CD4-positive, alpha-beta T cell treated with Interleukin-15 for 1 hour (primary cell): ENCODE results near the gene MFRP.
A peak's percentile ranks its signal among the peaks of the same experiment; 100 is the strongest.

Experiments used
- DNase-seq: peaks from one replicate; pipeline ENCODE4 v3.0.0-alpha.2; 2020

The MFRP gene

DNA sequence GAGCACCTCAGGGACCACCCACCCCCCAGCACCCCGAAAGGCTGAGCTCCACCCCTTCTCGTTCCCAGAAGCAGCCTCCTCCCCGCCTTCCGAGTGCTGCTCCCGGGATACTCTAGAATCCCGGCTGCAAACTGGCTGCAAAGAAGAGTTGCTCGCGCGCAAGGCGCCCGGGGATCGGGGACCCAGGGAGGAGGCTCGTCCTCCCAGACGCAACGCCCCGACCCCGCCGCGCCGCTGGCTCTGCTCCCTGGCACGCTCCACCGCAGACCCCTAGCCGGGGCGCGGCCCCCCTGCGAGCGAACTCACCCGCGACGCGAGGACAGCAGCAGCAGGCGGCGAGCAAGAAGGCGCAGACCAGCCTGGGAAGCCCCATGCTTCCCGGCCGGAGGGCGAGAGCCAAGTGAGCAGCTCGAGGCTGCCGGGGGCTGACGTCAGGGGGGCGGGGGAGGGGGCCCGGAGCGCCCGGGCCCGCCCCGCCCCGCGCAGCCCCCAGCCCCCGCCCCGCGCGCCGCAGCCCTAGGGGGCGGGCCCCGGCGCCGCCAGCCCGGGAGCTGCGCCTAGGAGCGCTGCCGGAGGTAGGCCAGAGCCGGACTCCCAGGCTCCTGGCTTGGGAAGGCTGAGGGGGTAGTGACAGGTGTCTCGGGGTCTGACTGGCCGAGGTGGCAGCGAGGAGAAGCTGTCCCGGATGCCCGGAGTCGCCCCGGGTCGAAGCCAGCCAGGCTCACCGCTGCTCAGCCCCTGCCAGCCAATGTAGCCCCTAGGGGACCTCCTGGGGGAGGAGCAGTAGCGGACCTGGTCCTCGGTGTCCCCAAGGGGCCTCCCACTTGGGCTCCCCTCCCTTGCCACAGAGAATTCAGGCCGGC is 29.5 kb downstream of the MFRP start, which contains the start of gene MCAM:
MCAM (minus strand) TSS at position 402 of the 863 bp plus-strand sequence; CDS start at position 373, 29 bp downstream.
- DNase-seq: no peak

GRCh38 chr11:119316016-119316728 is 30.3 kb downstream of the MFRP start:
- no peak for DNase-seq

DNA sequence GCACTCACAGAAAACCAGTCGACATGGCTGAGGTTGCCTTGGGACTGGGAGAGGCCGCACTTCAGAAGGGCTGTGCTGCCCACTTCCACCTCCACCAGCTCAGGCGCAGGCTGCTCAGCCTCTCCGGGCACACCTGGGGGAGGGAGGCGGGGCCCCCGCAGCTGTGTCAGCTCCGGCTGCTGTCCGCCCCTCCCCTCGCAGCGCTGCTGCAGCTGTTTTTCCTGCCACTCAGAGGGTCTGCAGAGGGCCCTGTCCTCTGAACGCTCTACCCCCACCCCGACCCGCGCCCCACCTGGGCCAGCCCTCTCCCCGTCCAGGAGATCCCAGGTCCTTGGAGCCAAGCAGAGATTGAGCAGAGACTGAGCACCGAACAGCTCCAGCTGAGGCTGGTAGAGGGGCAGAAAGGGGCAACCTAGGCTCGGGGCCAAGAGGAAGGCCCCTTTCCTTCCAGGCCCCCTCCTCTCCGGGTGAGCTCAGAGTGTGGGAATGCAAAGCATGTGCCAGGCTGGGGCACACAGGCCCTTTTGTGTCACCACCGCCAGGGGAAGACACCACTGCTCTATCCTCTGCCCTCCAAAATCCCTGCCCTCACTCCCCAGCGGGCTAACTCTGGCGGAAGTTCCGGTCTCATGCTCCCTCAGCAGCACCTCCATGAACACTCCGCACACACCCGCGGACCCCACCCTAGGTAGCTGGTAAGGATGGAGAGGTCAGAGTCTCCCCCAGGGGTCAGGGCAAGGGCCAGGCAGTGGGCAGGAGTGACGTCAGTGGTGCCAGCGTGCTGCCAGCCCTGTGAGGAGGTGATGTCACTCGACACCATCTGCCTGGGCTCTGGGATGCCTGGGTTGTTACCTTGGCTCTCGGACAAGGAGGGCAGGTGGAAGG is 31.1 kb downstream of the MFRP start:
- DNase-seq: peak; percentile 45

DNA sequence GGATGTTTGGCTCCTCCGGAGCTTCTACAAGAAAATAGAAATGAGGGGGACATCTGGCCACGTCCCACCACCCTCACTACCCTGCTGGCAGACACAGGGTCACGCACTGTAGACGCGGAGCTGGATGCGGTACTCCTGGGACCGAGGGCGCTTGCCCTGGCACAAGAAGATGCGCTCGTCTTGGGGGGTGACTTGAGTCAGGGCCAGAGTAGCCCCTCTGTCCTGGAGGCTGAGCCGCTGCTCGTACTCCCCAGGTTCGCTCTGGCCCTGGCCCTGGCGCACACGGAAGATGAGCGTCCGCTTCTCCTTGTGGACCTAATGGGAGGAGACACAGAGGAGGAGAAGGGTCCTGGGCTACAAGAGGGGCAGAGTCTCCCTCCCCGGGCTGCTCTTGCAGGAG is 31.8 kb downstream of the MFRP start:
- DNase-seq: no peak

DNA sequence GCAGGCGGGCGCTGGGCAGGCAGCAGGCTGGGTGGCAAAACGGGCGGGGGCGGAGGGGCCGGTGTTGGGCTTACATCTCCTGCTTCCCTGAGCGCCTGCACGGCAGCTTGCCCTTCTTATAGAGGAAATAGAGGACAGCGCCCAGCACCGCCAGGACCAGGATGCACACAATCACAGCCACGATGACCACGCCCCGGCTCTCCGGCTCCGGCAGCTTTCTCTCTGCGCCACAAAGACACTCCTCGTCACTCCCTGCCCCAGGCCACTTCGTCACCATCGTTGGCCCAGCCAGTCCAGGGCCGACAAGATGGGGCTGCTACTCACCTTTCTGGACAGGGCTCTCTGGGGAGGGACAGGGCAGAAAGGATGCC is 35.8 kb downstream of the MFRP start:
- no peak for DNase-seq

DNA sequence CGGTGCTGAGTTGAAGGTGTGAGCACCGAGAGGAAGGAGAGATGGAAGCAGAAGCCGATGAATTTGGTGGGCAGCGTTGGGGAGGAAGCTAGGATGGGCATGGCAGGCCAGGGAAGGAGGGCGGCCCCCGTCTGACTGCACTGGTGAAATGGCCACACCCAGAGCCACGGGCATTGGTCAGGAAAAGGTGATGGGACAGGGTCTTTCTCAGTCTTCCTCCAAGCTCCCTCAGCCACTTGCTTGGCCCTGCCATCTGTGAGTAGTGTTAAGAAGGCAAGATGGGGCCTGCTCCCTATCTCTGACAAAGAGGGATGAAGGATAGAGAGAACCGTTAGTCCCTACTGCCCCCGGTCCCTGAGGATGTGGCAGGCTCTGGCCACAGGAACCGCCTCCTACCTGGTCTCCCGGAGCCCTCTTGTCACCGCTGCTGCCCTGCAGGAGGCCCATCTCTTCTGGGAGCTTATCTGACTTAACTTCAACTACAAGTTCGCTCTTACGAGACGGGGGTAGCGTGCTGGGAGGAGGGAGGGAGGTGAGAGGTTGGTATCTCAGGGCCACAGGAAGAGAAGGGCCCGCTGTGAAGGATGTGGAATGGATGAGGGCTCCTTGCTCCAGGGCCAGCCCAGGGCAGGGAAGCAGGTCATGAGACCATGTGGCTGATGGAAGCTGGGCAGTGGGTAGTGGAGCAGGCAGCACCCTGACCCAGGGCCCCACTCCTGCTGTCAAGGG is 36.4 kb downstream of the MFRP start:
- no peak for DNase-seq

DNA sequence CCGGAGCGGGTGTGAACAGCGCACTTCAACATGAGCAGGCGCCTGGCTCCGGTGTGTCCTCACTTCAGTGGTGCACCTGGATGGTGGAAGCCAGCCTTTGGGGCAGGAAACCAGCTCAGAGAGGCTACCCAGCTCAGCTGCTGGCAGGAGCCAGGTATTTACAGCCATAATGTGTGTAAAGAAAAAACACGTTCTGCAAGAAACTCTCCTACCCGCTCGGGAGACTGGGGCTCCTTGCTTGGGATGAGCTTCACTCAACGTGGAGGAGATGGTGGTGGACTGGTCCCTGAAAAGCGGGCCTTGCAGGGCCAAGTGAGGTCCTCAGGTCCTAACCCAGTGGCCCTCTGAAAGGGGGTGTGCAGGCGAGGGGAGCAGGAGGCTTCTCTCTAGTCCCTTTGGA is 37.1 kb downstream of the MFRP start:
- DNase-seq: no peak

- DNase-seq: no peak
Measured at GRCh38 chr11:119307974-119308373, 38.5 kb downstream of the MFRP start.

DNA sequence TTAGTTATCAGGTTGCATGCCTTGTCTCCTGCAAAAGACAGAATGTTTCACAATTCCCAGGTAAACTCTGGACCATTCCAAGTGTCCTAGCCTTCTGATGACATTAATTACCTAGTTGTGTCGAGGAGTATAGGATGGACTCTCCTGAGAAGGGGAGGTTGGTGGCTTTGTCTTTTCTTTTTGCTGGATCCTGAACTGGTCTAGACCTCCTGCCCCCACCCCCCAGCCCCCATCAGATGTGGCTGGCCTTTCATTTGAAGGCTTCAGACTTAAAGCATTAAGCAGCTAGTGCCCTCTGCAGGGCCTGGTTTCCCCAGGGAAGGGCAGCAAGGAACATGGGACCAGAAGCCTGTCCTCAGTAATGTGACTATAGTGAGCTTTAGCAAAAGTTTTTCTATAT is 39.3 kb downstream of the MFRP start:
- no peak for DNase-seq

- peak; percentile 60 for DNase-seq
Measured at GRCh38 chr11:119306373-119306890, 40.1 kb downstream of the MFRP start.

- DNase-seq: no peak
Measured at GRCh38 chr11:119305556-119306372, 40.7 kb downstream of the MFRP start.

- no peak for DNase-seq
Measured at GRCh38 chr11:119303227-119303718, 43.2 kb downstream of the MFRP start.

DNA sequence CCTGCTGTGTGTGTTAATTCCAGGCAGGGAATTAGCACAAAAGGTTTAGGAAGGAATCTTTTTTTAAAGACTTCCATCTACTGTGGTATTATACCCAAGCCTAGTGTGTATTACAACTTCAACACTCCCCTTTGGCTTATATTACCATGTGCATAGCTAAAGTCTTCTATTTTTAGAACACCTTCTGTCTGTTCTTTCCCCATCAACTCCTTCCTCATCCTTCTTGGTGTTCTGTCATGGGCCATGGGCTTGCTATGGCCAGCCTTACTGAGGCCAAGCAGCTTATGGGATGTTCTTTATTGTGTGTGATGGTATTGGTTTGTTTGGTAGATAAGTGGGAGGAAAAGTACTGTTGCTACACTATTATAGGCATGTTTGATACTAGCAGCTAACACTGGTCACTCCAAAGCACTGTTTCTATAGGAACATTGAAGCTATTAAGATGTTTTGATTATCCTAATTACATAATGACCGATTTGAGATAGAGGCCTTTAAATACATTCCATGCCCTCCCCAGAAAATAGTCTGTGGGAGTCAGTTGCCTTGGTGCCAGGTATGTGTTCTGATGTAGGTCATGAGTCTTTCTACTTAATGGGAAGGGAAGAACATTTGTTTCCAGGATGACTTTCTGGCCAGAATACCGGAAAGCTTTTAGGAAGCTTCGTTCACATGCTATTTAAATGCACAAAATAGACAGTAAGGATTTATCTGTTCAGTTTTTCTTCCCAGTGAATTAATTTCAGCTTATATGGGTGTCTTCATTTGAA is 46.1 kb downstream of the MFRP start:
- no peak for DNase-seq

- DNase-seq: no peak
Measured at GRCh38 chr11:119299416-119299815, 47.1 kb downstream of the MFRP start.

DNA sequence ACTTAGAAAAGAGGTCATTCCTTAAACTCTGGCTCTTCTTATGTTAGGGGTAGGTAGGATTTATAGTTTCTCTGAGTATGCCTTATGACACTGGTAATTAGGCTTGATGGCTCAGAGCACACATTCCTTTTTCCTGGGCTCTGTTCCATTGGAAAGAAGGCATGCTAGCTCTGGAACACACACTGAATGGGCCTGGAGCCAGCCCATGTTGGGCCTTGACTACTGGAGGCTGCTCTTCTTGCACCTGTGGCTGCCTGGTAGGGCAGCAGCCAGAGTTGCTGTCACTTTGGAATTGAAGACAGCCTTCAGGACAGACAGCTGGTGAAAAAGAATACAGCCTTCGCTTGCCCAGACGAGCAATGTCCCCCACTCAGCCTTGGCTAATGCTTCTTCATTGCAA is 47.8 kb downstream of the MFRP start:
- DNase-seq: no peak

- no peak for DNase-seq
Measured at GRCh38 chr11:119297938-119298337, 48.6 kb downstream of the MFRP start.

DNA sequence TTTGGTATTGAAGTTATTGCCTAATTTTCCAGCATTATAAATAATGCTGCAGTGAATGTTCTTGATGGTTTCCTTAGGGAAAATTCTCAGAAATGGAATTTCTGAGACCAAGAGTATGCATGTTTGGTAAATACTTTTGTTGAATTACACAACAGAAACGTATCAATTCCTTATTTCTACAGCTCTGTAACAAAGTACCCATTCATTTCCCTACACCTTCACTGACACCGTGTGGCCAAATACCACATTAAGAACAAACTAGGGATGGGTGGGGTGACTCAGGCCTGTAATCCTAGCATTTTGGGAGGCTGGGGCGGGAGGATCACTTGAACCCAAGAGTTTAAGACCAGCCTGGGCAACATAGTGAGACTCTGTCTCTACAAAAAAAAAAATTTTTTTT is 51.3 kb downstream of the MFRP start:
- DNase-seq: no peak

DNA sequence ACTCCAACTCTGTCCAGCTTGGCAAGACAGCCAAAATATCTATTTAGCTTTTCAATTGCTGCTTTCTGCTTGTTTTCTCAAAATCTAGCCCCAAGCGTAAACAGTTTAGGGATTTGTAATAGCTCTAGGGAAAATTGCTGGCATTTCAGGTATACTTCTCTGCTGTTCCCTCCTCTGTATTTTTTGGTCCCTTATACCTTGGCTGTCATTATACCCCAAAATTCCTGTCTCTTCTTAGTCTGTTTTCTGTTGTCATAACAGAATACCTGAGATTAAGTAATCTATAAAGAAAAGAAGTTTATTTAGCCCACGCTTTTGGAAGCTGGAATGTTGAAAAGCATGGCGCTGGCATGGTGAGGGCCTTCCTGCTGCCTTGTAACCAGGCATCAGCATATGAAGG is 53.0 kb downstream of the MFRP start:
- DNase-seq: no peak

DNA sequence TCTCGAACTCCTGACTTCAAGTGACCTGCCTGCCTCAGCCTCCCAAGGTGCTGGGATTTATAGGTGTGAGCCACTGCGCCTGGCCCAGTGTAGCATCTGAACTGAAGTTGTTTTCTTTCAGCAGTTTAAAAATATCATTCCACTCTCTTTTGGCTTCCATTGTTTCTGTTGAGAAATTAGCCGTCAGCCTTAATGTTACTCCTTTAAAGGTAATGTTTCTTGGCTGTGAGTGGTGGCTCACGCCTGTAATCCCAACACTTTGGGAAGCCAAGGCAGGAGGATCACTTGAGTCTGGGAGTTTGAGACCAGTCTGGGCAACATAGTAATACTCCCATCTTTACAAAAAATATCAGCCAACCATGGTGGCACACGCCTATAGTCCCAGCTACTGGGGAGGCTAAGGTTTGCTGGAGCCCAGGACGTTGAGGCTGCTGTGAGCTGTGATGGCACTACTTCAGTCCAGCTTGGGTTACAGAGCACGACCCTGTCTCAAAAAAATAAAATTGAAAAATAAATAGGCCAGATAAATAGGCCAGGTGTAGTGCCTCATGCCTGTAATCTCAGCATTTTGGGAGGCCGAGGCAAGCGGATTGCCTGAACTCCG is 55.5 kb downstream of the MFRP start:
- DNase-seq: no peak
